BE2C (cell line): Measurements from ENCODE around the gene MLPH.

ENCODE experiments used
- DNase-seq: peaks from one replicate; pipeline ENCODE4 v3.0.0-alpha.2; 2020
- H3K27me3 ChIP-seq: fragments of 250-450 bp; sonication (Bioruptor Pico); 2 replicates; pipeline ENCODE4 v1.5.1; 2020; ENCODE audit warnings: mild to moderate bottlenecking
- H3K36me3 ChIP-seq: fragments of 250-450 bp; sonication (Bioruptor Pico); 2 replicates; pipeline ENCODE4 v1.5.1; 2020; ENCODE audit warnings: mild to moderate bottlenecking
- H3K4me1 ChIP-seq: fragments of 250-450 bp; sonication (Bioruptor Pico); 2 replicates; pipeline ENCODE4 v1.5.1; 2020
- H3K4me3 ChIP-seq: 2 replicates; pipeline ENCODE4 v1.5.1; 2011; ENCODE audit warnings: low read depth, low read length
- H3K9me3 ChIP-seq: fragments of 250-450 bp; sonication (Bioruptor Pico); 2 replicates; pipeline ENCODE4 v1.5.1; 2020
- TF ChIP-seq, protein P1 (sequence below): IDR thresholded peaks from 2 replicates; pipeline ENCODE4 v1.5.1; 2012; ENCODE audit warnings: mild to moderate bottlenecking, low read depth, low read length

The MLPH gene

GRCh38 chr2:237474442-237474911, 12.6 kb upstream of the MLPH start:
- H3K36me3 ChIP-seq, result no peaks in the 10 kb centered on the region
- TF ChIP-seq, protein P1, sequence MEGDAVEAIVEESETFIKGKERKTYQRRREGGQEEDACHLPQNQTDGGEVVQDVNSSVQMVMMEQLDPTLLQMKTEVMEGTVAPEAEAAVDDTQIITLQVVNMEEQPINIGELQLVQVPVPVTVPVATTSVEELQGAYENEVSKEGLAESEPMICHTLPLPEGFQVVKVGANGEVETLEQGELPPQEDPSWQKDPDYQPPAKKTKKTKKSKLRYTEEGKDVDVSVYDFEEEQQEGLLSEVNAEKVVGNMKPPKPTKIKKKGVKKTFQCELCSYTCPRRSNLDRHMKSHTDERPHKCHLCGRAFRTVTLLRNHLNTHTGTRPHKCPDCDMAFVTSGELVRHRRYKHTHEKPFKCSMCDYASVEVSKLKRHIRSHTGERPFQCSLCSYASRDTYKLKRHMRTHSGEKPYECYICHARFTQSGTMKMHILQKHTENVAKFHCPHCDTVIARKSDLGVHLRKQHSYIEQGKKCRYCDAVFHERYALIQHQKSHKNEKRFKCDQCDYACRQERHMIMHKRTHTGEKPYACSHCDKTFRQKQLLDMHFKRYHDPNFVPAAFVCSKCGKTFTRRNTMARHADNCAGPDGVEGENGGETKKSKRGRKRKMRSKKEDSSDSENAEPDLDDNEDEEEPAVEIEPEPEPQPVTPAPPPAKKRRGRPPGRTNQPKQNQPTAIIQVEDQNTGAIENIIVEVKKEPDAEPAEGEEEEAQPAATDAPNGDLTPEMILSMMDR, result no peak
- peak overlapping the region; percentile 73 for H3K4me3 ChIP-seq
- peaks cover 4% of the 10 kb centered on the region for H3K4me1 ChIP-seq
- no peak for DNase-seq
- H3K27me3 ChIP-seq, result peaks cover 5% of the 10 kb centered on the region; the same call in 1 of the 2 replicates
- H3K9me3 ChIP-seq, result no peaks in the 10 kb centered on the region

DNA sequence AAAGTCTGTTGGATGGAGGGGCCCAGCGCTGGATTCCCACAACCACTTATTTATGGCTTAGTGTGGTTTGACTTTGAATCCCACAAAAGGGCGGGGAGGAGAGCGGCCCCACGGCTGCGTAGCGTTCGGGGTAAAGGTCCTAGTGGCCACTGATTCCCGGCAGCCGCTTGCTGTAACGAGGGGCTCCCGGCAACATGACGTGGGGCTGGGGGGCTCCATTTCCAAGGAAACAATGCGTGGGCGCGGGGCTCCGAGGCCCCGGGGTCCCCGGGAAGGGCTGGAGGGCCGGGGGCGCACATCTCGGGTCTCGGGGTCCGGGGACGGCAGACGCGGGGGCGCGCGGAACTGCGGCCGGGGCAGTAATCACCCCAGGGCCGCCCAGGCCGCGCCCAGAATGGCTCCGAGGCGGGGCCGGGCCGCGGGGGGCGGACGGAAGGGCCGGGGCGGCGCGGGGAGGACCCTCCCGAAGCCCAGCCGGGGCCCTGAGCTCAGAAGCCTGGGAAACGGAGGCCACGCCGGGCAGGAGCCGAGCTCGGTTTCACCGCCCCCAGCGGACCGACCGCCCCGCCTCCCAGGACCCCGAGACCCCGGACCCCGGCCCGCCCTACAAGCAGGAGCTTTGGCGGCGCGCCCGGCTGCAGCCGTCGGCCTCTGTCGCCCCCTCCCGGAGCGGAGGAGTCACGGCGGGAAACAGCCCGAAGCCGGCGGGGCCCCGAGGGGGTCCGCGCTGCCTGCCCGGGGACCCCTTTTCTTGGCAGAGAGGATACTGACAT, 11.9 kb upstream of the MLPH start:
- TF ChIP-seq, protein P1, result peak; percentile 69
- peak; percentile 89 for DNase-seq
- Histone ChIP-seq H3K27me3 (peaks cover 5% of the 10 kb centered on the region; the same call in 1 of the 2 replicates), H3K4me3 (peak overlapping the region; percentile 73), H3K4me1 (peaks cover 4% of the 10 kb centered on the region), H3K9me3 (no peaks in the 10 kb centered on the region), H3K36me3 (no peaks in the 10 kb centered on the region)

DNA sequence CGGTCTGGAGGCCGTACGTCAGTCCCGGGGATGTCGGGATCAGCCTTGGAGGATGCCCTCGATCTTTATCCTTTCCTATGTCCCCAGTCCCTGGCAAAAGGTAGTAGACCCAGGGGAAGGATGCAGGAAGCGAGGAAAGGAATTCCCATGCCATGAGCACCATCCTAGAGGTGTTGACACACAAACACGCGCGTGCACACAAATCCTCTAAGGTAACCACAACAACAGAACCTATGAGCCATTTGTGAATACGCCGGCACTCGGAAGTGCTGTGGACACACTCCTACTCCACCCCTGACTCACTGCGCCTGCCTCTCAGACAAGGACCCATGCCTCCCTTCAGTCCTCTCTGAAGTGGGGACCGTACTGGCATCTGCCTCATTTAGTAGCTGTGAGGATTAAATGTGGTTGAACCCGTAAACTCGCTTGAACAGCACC, 11.3 kb upstream of the MLPH start:
- H3K27me3 ChIP-seq, result peaks cover 5% of the 10 kb centered on the region; the same call in 1 of the 2 replicates
- DNase-seq, result no peak
- H3K4me1 ChIP-seq, result peaks cover 4% of the 10 kb centered on the region

DNA sequence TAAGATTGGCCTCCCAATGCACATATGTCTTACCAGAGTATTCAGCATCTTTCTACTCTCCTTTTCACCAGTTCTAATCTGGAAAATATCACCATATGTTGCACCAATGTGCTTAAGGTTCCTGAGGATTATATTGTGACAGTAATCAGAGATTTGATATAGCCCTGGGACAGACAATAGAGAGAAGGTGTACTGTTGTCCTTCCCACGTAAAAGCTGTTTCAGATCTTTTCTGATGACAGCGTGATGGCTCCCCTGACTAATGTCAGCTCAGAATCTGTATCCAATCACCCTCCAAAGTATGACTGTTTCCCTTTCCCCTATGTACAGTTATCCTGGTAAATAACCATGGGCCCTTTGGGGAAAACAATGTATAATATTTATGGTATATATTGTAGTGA, 9.0 kb upstream of the MLPH start:
- TF ChIP-seq, protein P1, result no peak
- H3K4me1 ChIP-seq, result peaks cover 11% of the 10 kb centered on the region
- H3K27me3 ChIP-seq, result peaks cover 5% of the 10 kb centered on the region; the same call in 1 of the 2 replicates
- no peak overlapping the region for H3K4me3 ChIP-seq
- no peaks in the 10 kb centered on the region for H3K9me3 ChIP-seq
- no peak for DNase-seq
- H3K36me3 ChIP-seq, result no peaks in the 10 kb centered on the region

More for the DNA sequence above, 11.3 kb upstream of the MLPH start:
- Histone ChIP-seq H3K4me3 (peak overlapping the region; percentile 73), H3K36me3 (no peaks in the 10 kb centered on the region), H3K9me3 (no peaks in the 10 kb centered on the region)
- TF ChIP-seq, protein P1, result no peak

DNA sequence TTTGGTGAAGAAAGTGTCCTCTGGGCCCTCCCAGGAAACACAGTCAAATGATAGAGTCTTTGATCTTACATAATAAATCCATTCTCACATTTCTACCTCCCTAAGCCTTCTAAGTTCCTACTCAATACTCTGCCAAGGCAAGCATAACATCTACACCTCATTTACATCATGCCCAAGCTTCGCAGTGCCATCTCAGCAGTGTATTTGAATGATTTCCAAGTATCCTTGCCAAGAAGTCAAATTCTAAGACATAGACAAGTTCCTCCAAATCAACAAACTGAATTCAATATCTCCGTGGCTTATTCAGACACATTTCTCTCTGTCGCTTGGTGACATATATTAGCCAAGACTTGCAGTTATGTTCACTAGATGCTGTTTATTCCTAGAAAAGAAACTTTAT, 8.1 kb upstream of the MLPH start:
- H3K27me3 ChIP-seq, result peaks cover 5% of the 10 kb centered on the region; the same call in 1 of the 2 replicates
- no peaks in the 10 kb centered on the region for H3K9me3 ChIP-seq
- H3K4me3 ChIP-seq, result no peak overlapping the region
- no peak for DNase-seq
- TF ChIP-seq, protein P1, result no peak
- peaks cover 11% of the 10 kb centered on the region for H3K4me1 ChIP-seq
- no peaks in the 10 kb centered on the region for H3K36me3 ChIP-seq

GRCh38 chr2:237479747-237480146, 7.3 kb upstream of the MLPH start:
- Histone ChIP-seq H3K4me1 (peaks cover 6% of the 10 kb centered on the region), H3K4me3 (no peak overlapping the region), H3K27me3 (peaks cover 5% of the 10 kb centered on the region; the same call in 1 of the 2 replicates), H3K36me3 (no peaks in the 10 kb centered on the region), H3K9me3 (no peaks in the 10 kb centered on the region)
- no peak for DNase-seq
- TF ChIP-seq, protein P1, result no peak
